ENCODE measurements around the gene MAB21L3.
"Not testable (repeated sequence)": the region's sequence is repeated elsewhere in the genome, so short reads cannot be mapped to it uniquely, and the experiment has no call there.

Gene MAB21L3

GRCh38 chr1:116138277-116138792 lies 27.1 kb downstream of the MAB21L3 start:
- no peak for DNase-seq (ENCODE audit: low spot score)

GRCh38 chr1:116139592-116140134 lies 28.5 kb downstream of the MAB21L3 start:
- DNase-seq (ENCODE audit: low spot score) = no peak

- no peak for DNase-seq (ENCODE audit: low spot score)
Observed at GRCh38 chr1:116144151-116144550, 33.0 kb downstream of the MAB21L3 start.

GRCh38 chr1:116146447-116147113 lies 35.4 kb downstream of the MAB21L3 start:
- DNase-seq (ENCODE audit: low spot score) = not testable (repeated sequence)

GRCh38 chr1:116147114-116147510 lies 35.9 kb downstream of the MAB21L3 start:
- no peak for DNase-seq (ENCODE audit: low spot score)

- DNase-seq (ENCODE audit: low spot score) = no peak
Observed at GRCh38 chr1:116147972-116148371, 36.8 kb downstream of the MAB21L3 start.

GRCh38 chr1:116148967-116149366 lies 37.8 kb downstream of the MAB21L3 start:
- DNase-seq (ENCODE audit: low spot score) = no peak

GRCh38 chr1:116150368-116150767 lies 39.2 kb downstream of the MAB21L3 start:
- DNase-seq (ENCODE audit: low spot score) = no peak

GRCh38 chr1:116151739-116152576 lies 40.8 kb downstream of the MAB21L3 start:
- peak; percentile 91 for DNase-seq (ENCODE audit: low spot score)

- no peak for DNase-seq (ENCODE audit: low spot score)
Observed at GRCh38 chr1:116152577-116152943, 41.4 kb downstream of the MAB21L3 start.

- no peak for DNase-seq (ENCODE audit: low spot score)
Observed at GRCh38 chr1:116152950-116153691, 41.9 kb downstream of the MAB21L3 start.

GRCh38 chr1:116153692-116154031 lies 42.5 kb downstream of the MAB21L3 start:
- no peak for DNase-seq (ENCODE audit: low spot score)

- no peak for DNase-seq (ENCODE audit: low spot score)
Observed at GRCh38 chr1:116154536-116154935, 43.3 kb downstream of the MAB21L3 start.

- DNase-seq (ENCODE audit: low spot score) = no peak
Observed at GRCh38 chr1:116157096-116157495, 45.9 kb downstream of the MAB21L3 start.

- DNase-seq (ENCODE audit: low spot score) = no peak
Observed at GRCh38 chr1:116159177-116159576, 48.0 kb downstream of the MAB21L3 start.

GRCh38 chr1:116159611-116160010 lies 48.4 kb downstream of the MAB21L3 start:
- DNase-seq (ENCODE audit: low spot score) = no peak

GRCh38 chr1:116161390-116161789 lies 50.2 kb downstream of the MAB21L3 start:
- DNase-seq (ENCODE audit: low spot score) = no peak

GRCh38 chr1:116161877-116162390 lies 50.7 kb downstream of the MAB21L3 start:
- no peak for DNase-seq (ENCODE audit: low spot score)

- no peak for DNase-seq (ENCODE audit: low spot score)
Observed at GRCh38 chr1:116163533-116163932, 52.3 kb downstream of the MAB21L3 start.

GRCh38 chr1:116164150-116164549 lies 53.0 kb downstream of the MAB21L3 start:
- DNase-seq (ENCODE audit: low spot score) = no peak

GRCh38 chr1:116164604-116165368 lies 53.6 kb downstream of the MAB21L3 start:
- no peak for DNase-seq (ENCODE audit: low spot score)

All from hepatic stellate cell (primary cell).